Activated CD4-positive, alpha-beta T cell treated with anti-CD3 and anti-CD28 coated beads for 36 hours (primary cell): ENCODE measurements around the gene ZNF396. TPM values are rescaled to one million over a fixed set of nuclear protein-coding genes. Genes with fewer than 3 reads are reported as not detected.

ENCODE experiments used
- ATAC-seq: fragments of 200-7000 bp; cut with Tn5 transposase; one replicate; pipeline ENCODE4 v1.10.0; 2021; ENCODE audit warnings: mild to moderate bottlenecking, moderate library complexity
- CTCF ChIA-PET: fragments of 350-600 bp; sonication (Branson Sonifier 250); formaldehyde crosslinking; loops from one replicate; lab custom pipeline; 2021; ENCODE audit warnings: antibody characterized with exemption; lab: Charles Lee
- POLR2A ChIA-PET: fragments of 350-600 bp; sonication (Branson Sonifier 250); formaldehyde crosslinking; loops from one replicate; lab custom pipeline; 2021; ENCODE audit warnings: antibody characterized with exemption, inconsistent platforms; lab: Charles Lee
- DNase-seq: peaks from one replicate; pipeline ENCODE4 v3.0.0-alpha.2; 2020
- H3K27ac Mint-ChIP-seq: one replicate; pipeline ENCODE4 v1.8.0; 2021; ENCODE audit warnings: mixed read lengths
- H3K27me3 Mint-ChIP-seq: one replicate; pipeline ENCODE4 v1.8.0; 2021; ENCODE audit warnings: mixed read lengths
- H3K36me3 Mint-ChIP-seq: one replicate; pipeline ENCODE4 v1.8.0; 2021; ENCODE audit warnings: low read depth, mixed read lengths
- H3K4me1 Mint-ChIP-seq: one replicate; pipeline ENCODE4 v1.8.0; 2021; ENCODE audit warnings: mixed read lengths
- H3K4me3 Mint-ChIP-seq: one replicate; pipeline ENCODE4 v1.8.0; 2021; ENCODE audit warnings: mild to moderate bottlenecking, moderate library complexity, mixed read lengths
- H3K9me3 Mint-ChIP-seq: one replicate; pipeline ENCODE4 v1.8.0; 2021; ENCODE audit warnings: low read depth, mixed read lengths
- intact Hi-C, 2 experiments: fragments of 100-400 bp; cut with DNase I in 1 of 2; cut with micrococcal nuclease in 1 of 2; formaldehyde crosslinking; loops; one replicate each; pipeline versions ENCODE4 v1.14.2 to v1.15.1; 2022 to 2024; cut with DNase I, micrococcal nuclease
- total RNA-seq, 2 experiments: library from RNA; stranded (reverse); gene quantifications; one replicate each; pipeline ENCODE4 v1.2.3, GENCODE V29; 2021

Gene ZNF396
- total RNA-seq, 2 experiments from 2014 or later, result 0.47 to 1.1 TPM

GRCh38 chr18:35355140-35355618, 22.0 kb downstream of the ZNF396 start:
- ATAC-seq (peak; percentile 99), DNase-seq (peak; percentile 73)
- Mint-ChIP-seq H3K27ac (no peak overlapping the region), H3K36me3 (peaks cover 5% of the 10 kb centered on the region), H3K4me1 (peaks cover 3% of the 10 kb centered on the region), H3K9me3 (peaks cover 8% of the 10 kb centered on the region), H3K4me3 (no peak overlapping the region), H3K27me3 (no peaks in the 10 kb centered on the region)
- ChIA-PET POLR2A (no interaction called here), CTCF (interaction anchor here (0.6 to 2.9 kb wide), 16 partner anchors 9 to 470 kb away, joined by 3 to 18 read pairs (median 3); partner anchors contain the start of gene ZNF24)
- intact Hi-C loops, result loop anchor here (1.0 to 10.0 kb wide), 2 partner anchors 124 to 350 kb away; no protein-coding TSS in a partner anchor

- ChIA-PET POLR2A (no interaction called here), CTCF (interaction anchor here (0.7 kb wide), 1 partner anchor 323 kb away, joined by 3 read pairs; no protein-coding TSS in a partner anchor)
- H3K4me3 Mint-ChIP-seq, result no peak overlapping the region
- peaks cover 3% of the 10 kb centered on the region for H3K4me1 Mint-ChIP-seq
- no peak for ATAC-seq
- no peak for DNase-seq
- no peaks in the 10 kb centered on the region for H3K27me3 Mint-ChIP-seq
- intact Hi-C loops, result loop anchor here in 1 of 2 experiments (10.0 kb wide), 1 partner anchor 348 kb away; no protein-coding TSS in a partner anchor
- peaks cover 8% of the 10 kb centered on the region for H3K9me3 Mint-ChIP-seq
- H3K36me3 Mint-ChIP-seq, result peaks cover 5% of the 10 kb centered on the region
- H3K27ac Mint-ChIP-seq, result no peak overlapping the region
These were observed 24.4 kb downstream of the ZNF396 start for GRCh38 chr18:35352778-35353177.

- H3K36me3 Mint-ChIP-seq, result peaks cover 5% of the 10 kb centered on the region
- ChIA-PET POLR2A (no interaction called here), CTCF (interaction anchor here (0.7 kb wide), 1 partner anchor 322 kb away, joined by 3 read pairs; no protein-coding TSS in a partner anchor)
- no peaks in the 10 kb centered on the region for H3K27me3 Mint-ChIP-seq
- H3K4me3 Mint-ChIP-seq, result no peak overlapping the region
- ATAC-seq (no peak), DNase-seq (no peak)
- H3K9me3 Mint-ChIP-seq, result peaks cover 8% of the 10 kb centered on the region
- no peak overlapping the region for H3K27ac Mint-ChIP-seq
- H3K4me1 Mint-ChIP-seq, result peaks cover 3% of the 10 kb centered on the region
- intact Hi-C loops, result loop anchor here in 1 of 2 experiments (10.0 kb wide), 1 partner anchor 347 kb away; no protein-coding TSS in a partner anchor
These were observed 24.9 kb downstream of the ZNF396 start for GRCh38 chr18:35352283-35352682.

GRCh38 chr18:35348001-35348400, 29.1 kb downstream of the ZNF396 start:
- ChIA-PET CTCF (interaction anchor here (1.6 kb wide), 2 partner anchors 14 to 116 kb away, joined by 4 to 5 read pairs; no protein-coding TSS in a partner anchor), POLR2A (no interaction called here)
- no peak overlapping the region for H3K27ac Mint-ChIP-seq
- H3K4me3 Mint-ChIP-seq, result no peak overlapping the region
- H3K9me3 Mint-ChIP-seq, result peaks cover 8% of the 10 kb centered on the region
- ATAC-seq, result no peak
- H3K4me1 Mint-ChIP-seq, result peaks cover 10% of the 10 kb centered on the region
- no peak for DNase-seq
- intact Hi-C loops, result no loop called here
- peaks cover 12% of the 10 kb centered on the region for H3K36me3 Mint-ChIP-seq
- H3K27me3 Mint-ChIP-seq, result no peaks in the 10 kb centered on the region

GRCh38 chr18:35345950-35346349, 31.2 kb downstream of the ZNF396 start:
- Mint-ChIP-seq H3K27ac (no peak overlapping the region), H3K27me3 (no peaks in the 10 kb centered on the region), H3K4me1 (peaks cover 22% of the 10 kb centered on the region), H3K36me3 (peaks cover 7% of the 10 kb centered on the region), H3K9me3 (no peaks in the 10 kb centered on the region), H3K4me3 (no peak overlapping the region)
- ChIA-PET CTCF (interaction anchor here (1.2 to 3.5 kb wide), 6 partner anchors 8 to 61 kb away, joined by 4 to 14 read pairs (median 5); no protein-coding TSS in a partner anchor), POLR2A (no interaction called here)
- intact Hi-C loops, result loop anchor here (2.0 kb wide), 3 partner anchors 105 to 485 kb away; partner anchors contain the start of gene ZNF397 (in 1 of the 2)
- DNase-seq, result no peak
- ATAC-seq, result no peak

- Mint-ChIP-seq H3K27me3 (no peaks in the 10 kb centered on the region), H3K27ac (no peak overlapping the region), H3K4me1 (peaks cover 25% of the 10 kb centered on the region), H3K36me3 (peaks cover 10% of the 10 kb centered on the region), H3K9me3 (no peaks in the 10 kb centered on the region), H3K4me3 (peak overlapping the region; percentile 86)
- ChIA-PET CTCF (interaction anchor here (0.9 to 3.5 kb wide), 7 partner anchors 8 to 120 kb away, joined by 3 to 14 read pairs (median 4); no protein-coding TSS in a partner anchor), POLR2A (no interaction called here)
- no peak for DNase-seq
- no peak for ATAC-seq
- intact Hi-C loops, result loop anchor here (2.0 kb wide), 3 partner anchors 105 to 485 kb away; partner anchors contain the start of gene ZNF397 (in 1 of the 2)
These were observed 31.6 kb downstream of the ZNF396 start for GRCh38 chr18:35345460-35345921.

GRCh38 chr18:35344736-35345459, 32.2 kb downstream of the ZNF396 start:
- peak overlapping the region; percentile 86 for H3K4me3 Mint-ChIP-seq
- peak overlapping the region; percentile 94 for H3K27ac Mint-ChIP-seq
- ChIA-PET POLR2A (interaction anchor here (1.1 to 1.5 kb wide), 3 partner anchors 55 to 134 kb away, joined by 3 read pairs; partner anchors contain the start of genes ZNF397 and ZSCAN30), CTCF (interaction anchor here (0.9 to 3.5 kb wide), 8 partner anchors 9 to 119 kb away, joined by 3 to 14 read pairs (median 5); no protein-coding TSS in a partner anchor)
- peaks cover 14% of the 10 kb centered on the region for H3K36me3 Mint-ChIP-seq
- intact Hi-C loops, result loop anchor here (1.0 to 5.0 kb wide), 14 partner anchors 32 to 784 kb away; partner anchors contain the start of genes MAPRE2 (in 2 of the 2), ZNF397 (in 2 of the 2), ZSCAN30 (in 2 of the 2) and ELP2 (in 1 of the 2)
- H3K27me3 Mint-ChIP-seq, result no peaks in the 10 kb centered on the region
- H3K4me1 Mint-ChIP-seq, result peaks cover 31% of the 10 kb centered on the region
- H3K9me3 Mint-ChIP-seq, result no peaks in the 10 kb centered on the region
- ATAC-seq (no peak), DNase-seq (no peak)

- Mint-ChIP-seq H3K27me3 (no peaks in the 10 kb centered on the region), H3K27ac (peak within 1 kb of the TSS; percentile 94), H3K4me3 (peak within 1 kb of the TSS; percentile 86), H3K4me1 (peaks cover 38% of the 10 kb centered on the region), H3K36me3 (peaks cover 21% of the 10 kb centered on the region), H3K9me3 (no peaks in the 10 kb centered on the region)
- CTCF ChIA-PET, result interaction anchor here (0.9 to 3.5 kb wide), 5 partner anchors 11 to 118 kb away, joined by 3 to 14 read pairs (median 4); no protein-coding TSS in a partner anchor
- POLR2A ChIA-PET, result interaction anchor here (1.1 to 1.5 kb wide), 3 partner anchors 54 to 134 kb away, joined by 3 read pairs; partner anchors contain the start of genes ZNF397 and ZSCAN30
- peak; percentile 96 for DNase-seq
- intact Hi-C loops, result loop anchor here (1.0 to 5.0 kb wide), 14 partner anchors 33 to 785 kb away; partner anchors contain the start of genes MAPRE2 (in 2 of the 2), ZNF397 (in 2 of the 2), ZSCAN30 (in 2 of the 2) and ELP2 (in 1 of the 2)
- peak; percentile 93 for ATAC-seq
These were observed 33.0 kb downstream of the ZNF396 start, which contains the start of gene ZNF24 for GRCh38 chr18:35343936-35344735. Gene ZNF24 (minus strand): TSS chr18:35344420. CDS start chr18:35340650, 3,770 bp downstream.

GRCh38 chr18:35343488-35343935, 33.6 kb downstream of the ZNF396 start:
- no peak for ATAC-seq
- peaks cover 42% of the 10 kb centered on the region for H3K4me1 Mint-ChIP-seq
- peak overlapping the region; percentile 86 for H3K4me3 Mint-ChIP-seq
- no peaks in the 10 kb centered on the region for H3K27me3 Mint-ChIP-seq
- intact Hi-C loops, result loop anchor here in 1 of 2 experiments (5.0 kb wide), 1 partner anchor 316 kb away; no protein-coding TSS in a partner anchor
- no peaks in the 10 kb centered on the region for H3K9me3 Mint-ChIP-seq
- peak overlapping the region; percentile 94 for H3K27ac Mint-ChIP-seq
- no peak for DNase-seq
- ChIA-PET POLR2A (interaction anchor here (1.2 to 1.5 kb wide), 2 partner anchors 53 to 135 kb away, joined by 3 read pairs; partner anchors contain the start of gene ZSCAN30), CTCF (interaction anchor here (3.5 kb wide), 1 partner anchor 12 kb away, joined by 14 read pairs; no protein-coding TSS in a partner anchor)
- H3K36me3 Mint-ChIP-seq, result peaks cover 26% of the 10 kb centered on the region

GRCh38 chr18:35337286-35337685, 39.9 kb downstream of the ZNF396 start:
- H3K9me3 Mint-ChIP-seq, result no peaks in the 10 kb centered on the region
- ATAC-seq, result no peak
- peaks cover 42% of the 10 kb centered on the region for H3K4me1 Mint-ChIP-seq
- H3K27me3 Mint-ChIP-seq, result no peaks in the 10 kb centered on the region
- ChIA-PET POLR2A (no interaction called here), CTCF (interaction anchor here (0.6 kb wide), 1 partner anchor 93 kb away, joined by 3 read pairs; no protein-coding TSS in a partner anchor)
- no peak for DNase-seq
- H3K36me3 Mint-ChIP-seq, result peaks cover 74% of the 10 kb centered on the region
- H3K27ac Mint-ChIP-seq, result peak overlapping the region; percentile 53
- H3K4me3 Mint-ChIP-seq, result no peak overlapping the region
- intact Hi-C loops, result no loop called here
